ENCODE measurements around the gene SCAPER.

SCAPER gene

DNA sequence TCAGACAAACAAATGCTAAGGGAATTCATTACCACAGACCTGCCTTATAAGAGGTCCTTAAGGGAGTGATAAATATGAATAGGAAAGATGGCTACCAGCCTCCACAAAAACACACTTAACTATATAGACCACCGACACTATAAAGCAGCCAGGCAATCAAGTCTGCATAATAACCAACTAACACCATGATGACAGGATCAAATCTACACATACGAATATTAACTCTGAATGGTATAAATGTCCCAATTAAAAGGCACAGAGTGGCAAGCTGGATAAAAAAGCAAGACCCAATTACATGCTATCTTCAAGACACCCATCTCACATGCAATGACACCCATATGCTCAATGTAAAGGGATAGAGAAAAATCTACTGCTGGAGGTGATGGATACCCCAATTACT lies 221.1 kb downstream of the SCAPER start:
- H3K4me1 ChIP-seq (ENCODE audit: insufficient read depth, poor library complexity, severe bottlenecking): no peaks in the 10 kb centered on the region
- no peaks in the 10 kb centered on the region for H3K27me3 ChIP-seq (ENCODE audit: insufficient read depth, poor library complexity, severe bottlenecking)
- no peak for DNase-seq (ENCODE audit: low spot score)
- no peaks in the 10 kb centered on the region for H3K9me3 ChIP-seq (ENCODE audit: severe bottlenecking)
- no peak for TF ChIP-seq CTCF (IDR thresholded peaks at IDR 0.05; ENCODE audit: poor library complexity, severe bottlenecking)
- H3K36me3 ChIP-seq (ENCODE audit: low read depth): no peaks in the 10 kb centered on the region
- no peak overlapping the region for H3K4me3 ChIP-seq (ENCODE audit: severe bottlenecking)
- H3K27ac ChIP-seq (ENCODE audit: poor library complexity, severe bottlenecking): no peak overlapping the region
- ATAC-seq (ENCODE audit: low read depth): no peak

DNA sequence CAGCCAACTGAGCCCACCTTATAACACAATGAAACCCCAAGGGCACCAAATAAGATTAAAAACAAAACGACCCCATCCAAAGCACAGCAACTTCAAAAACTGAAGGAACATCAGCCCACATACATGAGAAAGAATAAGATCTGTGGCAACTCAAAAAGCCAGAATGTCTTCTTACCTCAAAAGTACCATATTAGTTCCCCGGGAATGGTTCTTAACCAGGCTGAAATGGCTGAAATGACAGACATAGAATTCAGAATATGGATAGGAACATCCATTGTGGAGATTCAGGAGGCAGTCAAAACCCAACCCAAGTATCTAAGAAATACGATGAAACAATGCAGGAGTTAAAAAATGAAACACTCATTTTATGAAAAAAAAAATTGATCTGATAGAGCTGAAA lies 222.3 kb downstream of the SCAPER start:
- Histone ChIP-seq H3K4me3 (ENCODE audit: severe bottlenecking) (no peak overlapping the region), H3K27ac (ENCODE audit: poor library complexity, severe bottlenecking) (no peak overlapping the region), H3K27me3 (ENCODE audit: insufficient read depth, poor library complexity, severe bottlenecking) (no peaks in the 10 kb centered on the region), H3K4me1 (ENCODE audit: insufficient read depth, poor library complexity, severe bottlenecking) (no peaks in the 10 kb centered on the region), H3K36me3 (ENCODE audit: low read depth) (no peaks in the 10 kb centered on the region), H3K9me3 (ENCODE audit: severe bottlenecking) (no peaks in the 10 kb centered on the region)
- DNase-seq (ENCODE audit: low spot score) (no peak), ATAC-seq (ENCODE audit: low read depth) (no peak)
- no peak for TF ChIP-seq CTCF (IDR thresholded peaks at IDR 0.05; ENCODE audit: poor library complexity, severe bottlenecking)

DNA sequence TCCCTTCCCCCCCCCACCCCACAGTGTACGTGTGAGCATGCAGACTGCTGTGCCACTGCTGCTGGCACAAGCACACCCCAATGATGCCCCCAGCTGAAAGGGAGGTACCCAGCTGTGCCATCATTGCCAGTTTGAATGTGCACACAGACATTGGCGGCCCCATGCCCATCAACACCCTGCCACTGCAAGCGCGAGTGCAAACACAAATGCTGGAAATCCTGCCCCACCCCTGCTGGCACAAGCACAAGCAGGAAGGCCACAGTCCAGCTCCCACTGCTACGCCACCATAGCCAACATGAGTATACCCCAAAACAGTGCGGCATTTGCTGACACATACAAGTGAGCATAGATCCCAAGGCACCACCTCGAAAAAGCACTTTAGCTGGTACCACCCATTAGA lies 222.9 kb downstream of the SCAPER start:
- DNase-seq (ENCODE audit: low spot score) (no peak), ATAC-seq (ENCODE audit: low read depth) (no peak)
- Histone ChIP-seq H3K27me3 (ENCODE audit: insufficient read depth, poor library complexity, severe bottlenecking) (no peaks in the 10 kb centered on the region), H3K9me3 (ENCODE audit: severe bottlenecking) (no peaks in the 10 kb centered on the region), H3K27ac (ENCODE audit: poor library complexity, severe bottlenecking) (no peak overlapping the region), H3K4me1 (ENCODE audit: insufficient read depth, poor library complexity, severe bottlenecking) (no peaks in the 10 kb centered on the region), H3K36me3 (ENCODE audit: low read depth) (no peaks in the 10 kb centered on the region), H3K4me3 (ENCODE audit: severe bottlenecking) (no peak overlapping the region)
- TF ChIP-seq CTCF (IDR thresholded peaks at IDR 0.05; ENCODE audit: poor library complexity, severe bottlenecking): no peak

- no peaks in the 10 kb centered on the region for H3K36me3 ChIP-seq (ENCODE audit: low read depth)
- TF ChIP-seq CTCF (IDR thresholded peaks at IDR 0.05; ENCODE audit: poor library complexity, severe bottlenecking): no peak
- no peaks in the 10 kb centered on the region for H3K4me1 ChIP-seq (ENCODE audit: insufficient read depth, poor library complexity, severe bottlenecking)
- DNase-seq (ENCODE audit: low spot score) (no peak), ATAC-seq (ENCODE audit: low read depth) (no peak)
- no peaks in the 10 kb centered on the region for H3K27me3 ChIP-seq (ENCODE audit: insufficient read depth, poor library complexity, severe bottlenecking)
- no peaks in the 10 kb centered on the region for H3K9me3 ChIP-seq (ENCODE audit: severe bottlenecking)
- H3K27ac ChIP-seq (ENCODE audit: poor library complexity, severe bottlenecking): no peak overlapping the region
- no peak overlapping the region for H3K4me3 ChIP-seq (ENCODE audit: severe bottlenecking)
These were observed 226.4 kb downstream of the SCAPER start for GRCh38 chr15:76678766-76679165.

DNA sequence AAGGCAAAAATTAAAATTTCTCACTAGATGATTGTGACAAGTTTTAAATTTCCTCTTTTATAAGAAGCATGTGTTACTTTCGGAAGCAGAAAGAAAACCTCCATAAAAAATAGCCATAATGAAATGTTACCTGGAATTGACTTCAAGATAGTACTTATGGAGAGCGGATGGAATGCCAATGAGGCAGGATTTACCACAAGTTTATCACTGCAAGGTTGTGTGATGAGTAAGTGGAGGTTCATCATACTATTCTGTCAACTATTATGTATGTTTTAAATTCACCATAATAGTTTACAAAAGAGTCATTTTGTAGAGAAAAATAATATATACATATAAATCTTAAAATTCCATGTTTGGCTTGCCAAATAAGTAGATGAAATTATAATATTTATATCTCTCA lies 230.3 kb downstream of the SCAPER start:
- Histone ChIP-seq H3K36me3 (ENCODE audit: low read depth) (no peaks in the 10 kb centered on the region), H3K27me3 (ENCODE audit: insufficient read depth, poor library complexity, severe bottlenecking) (no peaks in the 10 kb centered on the region), H3K9me3 (ENCODE audit: severe bottlenecking) (no peaks in the 10 kb centered on the region), H3K4me3 (ENCODE audit: severe bottlenecking) (no peak overlapping the region), H3K4me1 (ENCODE audit: insufficient read depth, poor library complexity, severe bottlenecking) (no peaks in the 10 kb centered on the region), H3K27ac (ENCODE audit: poor library complexity, severe bottlenecking) (no peak overlapping the region)
- DNase-seq (ENCODE audit: low spot score) (no peak), ATAC-seq (ENCODE audit: low read depth) (peak; percentile 73; the same call in 2 of the 3 replicates)
- TF ChIP-seq CTCF (IDR thresholded peaks at IDR 0.05; ENCODE audit: poor library complexity, severe bottlenecking): no peak
